Measurements from ENCODE around the gene ABCG4.
"Not testable (repeated sequence)": the region's sequence is repeated elsewhere in the genome, so short reads cannot be mapped to it uniquely, and the experiment has no call there.

Gene ABCG4

GRCh38 chr11:119158467-119158866 is 9.6 kb downstream of the ABCG4 start:
- no peak for DNase-seq (ENCODE audit: low read depth)
- no peak overlapping the region for H3K4me3 ChIP-seq (replicated peaks; ENCODE audit: low read depth, low read length)
- TF ChIP-seq, protein P1, sequence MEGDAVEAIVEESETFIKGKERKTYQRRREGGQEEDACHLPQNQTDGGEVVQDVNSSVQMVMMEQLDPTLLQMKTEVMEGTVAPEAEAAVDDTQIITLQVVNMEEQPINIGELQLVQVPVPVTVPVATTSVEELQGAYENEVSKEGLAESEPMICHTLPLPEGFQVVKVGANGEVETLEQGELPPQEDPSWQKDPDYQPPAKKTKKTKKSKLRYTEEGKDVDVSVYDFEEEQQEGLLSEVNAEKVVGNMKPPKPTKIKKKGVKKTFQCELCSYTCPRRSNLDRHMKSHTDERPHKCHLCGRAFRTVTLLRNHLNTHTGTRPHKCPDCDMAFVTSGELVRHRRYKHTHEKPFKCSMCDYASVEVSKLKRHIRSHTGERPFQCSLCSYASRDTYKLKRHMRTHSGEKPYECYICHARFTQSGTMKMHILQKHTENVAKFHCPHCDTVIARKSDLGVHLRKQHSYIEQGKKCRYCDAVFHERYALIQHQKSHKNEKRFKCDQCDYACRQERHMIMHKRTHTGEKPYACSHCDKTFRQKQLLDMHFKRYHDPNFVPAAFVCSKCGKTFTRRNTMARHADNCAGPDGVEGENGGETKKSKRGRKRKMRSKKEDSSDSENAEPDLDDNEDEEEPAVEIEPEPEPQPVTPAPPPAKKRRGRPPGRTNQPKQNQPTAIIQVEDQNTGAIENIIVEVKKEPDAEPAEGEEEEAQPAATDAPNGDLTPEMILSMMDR (IDR thresholded peaks at IDR 0.05; ENCODE audit: low read length, missing control alignments) = no peak

DNA sequence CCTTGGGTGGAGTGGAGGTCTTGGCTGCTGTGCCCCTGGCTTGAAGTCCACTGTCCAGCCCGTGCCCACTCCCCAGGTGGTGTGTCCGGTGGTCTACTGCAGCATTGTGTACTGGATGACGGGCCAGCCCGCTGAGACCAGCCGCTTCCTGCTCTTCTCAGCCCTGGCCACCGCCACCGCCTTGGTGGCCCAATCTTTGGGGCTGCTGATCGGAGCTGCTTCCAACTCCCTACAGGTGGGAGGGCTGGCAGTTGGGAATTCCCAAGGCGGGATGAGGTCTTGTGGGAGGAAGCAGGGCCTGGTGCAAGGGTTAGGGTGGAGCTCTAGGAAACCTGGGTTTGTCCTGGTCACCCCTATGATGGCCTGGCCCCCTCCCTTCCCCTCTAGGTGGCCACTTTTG is 11.3 kb downstream of the ABCG4 start:
- H3K4me3 ChIP-seq (replicated peaks; ENCODE audit: low read depth, low read length) = no peak overlapping the region
- no peak for DNase-seq (ENCODE audit: low read depth)
- TF ChIP-seq, protein P1 (IDR thresholded peaks at IDR 0.05; ENCODE audit: low read length, missing control alignments) = no peak

DNA sequence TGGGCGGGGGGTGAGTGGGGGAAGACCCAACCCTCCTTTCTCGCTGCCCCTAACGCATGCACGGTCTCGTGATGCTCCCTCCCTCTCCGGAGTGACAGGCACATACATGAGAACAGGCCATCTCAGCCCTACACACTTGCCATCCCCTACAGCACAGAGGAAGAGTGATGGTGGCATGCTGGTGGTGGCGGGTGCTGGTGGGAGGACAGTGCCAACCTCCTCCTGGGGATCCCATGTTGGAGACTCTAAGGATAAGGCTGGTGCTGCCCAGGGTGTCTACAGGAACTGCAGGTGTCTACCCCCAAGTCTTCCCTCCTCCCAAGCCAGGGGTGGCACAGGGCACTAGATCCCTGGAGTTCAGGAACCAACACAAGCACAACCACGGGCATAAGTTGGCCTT is 13.0 kb downstream of the ABCG4 start:
- TF ChIP-seq, protein P1 (IDR thresholded peaks at IDR 0.05; ENCODE audit: low read length, missing control alignments) = no peak
- no peak overlapping the region for H3K4me3 ChIP-seq (replicated peaks; ENCODE audit: low read depth, low read length)

GRCh38 chr11:119166368-119167076 is 17.7 kb downstream of the ABCG4 start:
- DNase-seq (ENCODE audit: low read depth) = peak; percentile 45
- TF ChIP-seq, protein P1 (IDR thresholded peaks at IDR 0.05; ENCODE audit: low read length, missing control alignments) = no peak
- no peak overlapping the region for H3K4me3 ChIP-seq (replicated peaks; ENCODE audit: low read depth, low read length)

More for the DNA sequence above, 13.0 kb downstream of the ABCG4 start:
- DNase-seq (ENCODE audit: low read depth) = no peak

- H3K4me3 ChIP-seq (replicated peaks; ENCODE audit: low read depth, low read length); DNase-seq (ENCODE audit: low read depth): not testable (repeated sequence)
Observed at GRCh38 chr11:119167077-119167458, 18.2 kb downstream of the ABCG4 start.

GRCh38 chr11:119167933-119168332 is 19.1 kb downstream of the ABCG4 start:
- no peak for DNase-seq (ENCODE audit: low read depth)
- TF ChIP-seq, protein P1 (IDR thresholded peaks at IDR 0.05; ENCODE audit: low read length, missing control alignments) = no peak
- no peak overlapping the region for H3K4me3 ChIP-seq (replicated peaks; ENCODE audit: low read depth, low read length)

- DNase-seq (ENCODE audit: low read depth) = peak; percentile 84
- H3K4me3 ChIP-seq (replicated peaks; ENCODE audit: low read depth, low read length) = peak within 1 kb of the TSS; percentile 55
- TF ChIP-seq, protein P1 (IDR thresholded peaks at IDR 0.05; ENCODE audit: low read length, missing control alignments) = peak; percentile 77
Observed at GRCh38 chr11:119168471-119169281, 19.8 kb downstream of the ABCG4 start, which contains the start of gene NLRX1. TSS of gene NLRX1 (plus strand) at chr11:119168725. CDS start at chr11:119171404, 2,679 bp downstream.
